SK-N-MC (cell line): ENCODE results near the gene AADACL4.

Source experiments
- DNase-seq: peaks from one replicate; pipeline ENCODE4 v3.0.0-alpha.2; 2011; ENCODE audit warnings: low read depth, low spot score
- H3K27ac ChIP-seq: fragments of 200-600 bp; sonication (generic); 2 replicates; pipeline ENCODE4 v1.5.1; 2016; ENCODE audit warnings: mixed run types
- H3K36me3 ChIP-seq: fragments of 200-600 bp; sonication (generic); 2 replicates; pipeline ENCODE4 v1.6.1; 2017; ENCODE audit warnings: antibody characterized with exemption, low read length, mixed read lengths; ENCODE audit not compliant: insufficient read depth
- H3K4me3 ChIP-seq: fragments of 200-600 bp; sonication (generic); 2 replicates; pipeline ENCODE4 v1.5.1; 2016
- H3K9ac ChIP-seq: fragments of 200-600 bp; sonication (generic); 2 replicates; pipeline ENCODE4 v1.8.0; 2017; ENCODE audit warnings: mixed run types, mixed read lengths; ENCODE audit not compliant: insufficient read length
- H3K9me3 ChIP-seq: fragments of 200-600 bp; sonication (generic); 2 replicates; pipeline ENCODE4 v1.6.1; 2017; ENCODE audit warnings: low read depth, mild to moderate bottlenecking, antibody characterized with exemption, low read length, moderate library complexity, mixed read lengths
- EZH2 ChIP-seq: fragments of 200-600 bp; sonication (generic); IDR thresholded peaks from one replicate; pipeline ENCODE4 v1.6.1; 2017; ENCODE audit warnings: antibody characterized with exemption
- FOXP2 ChIP-seq: optimal IDR thresholded peaks from 2 replicates; pipeline ENCODE3; 2011; ENCODE audit warnings: mild to moderate bottlenecking, moderate library complexity; ENCODE audit not compliant: insufficient read depth; ENCODE audit errors: extremely low read length, control extremely low read depth
- POLR2AphosphoS5 ChIP-seq: IDR thresholded peaks from 2 replicates; pipeline ENCODE4 v1.6.1; 2012; ENCODE audit warnings: mild to moderate bottlenecking, low read depth, low read length, borderline replicate concordance

AADACL4 gene

GRCh38 chr1:12714710-12715475, 71.0 kb downstream of the AADACL4 start:
- TF ChIP-seq POLR2AphosphoS5 (no peak), EZH2 (no peak), FOXP2 (no peak)
- Histone ChIP-seq H3K9ac (no peak overlapping the region), H3K9me3 (no peaks in the 10 kb centered on the region), H3K27ac (no peak overlapping the region), H3K36me3 (no peaks in the 10 kb centered on the region), H3K4me3 (no peak overlapping the region)
- no peak for DNase-seq

GRCh38 chr1:12715896-12716437, 72.1 kb downstream of the AADACL4 start, which contains the start of gene AADACL3:
TSS of gene AADACL3 (plus strand) at chr1:12716110. CDS start at chr1:12716177, 67 bp downstream.
- H3K27ac ChIP-seq, result no peak within 1 kb of the TSS
- H3K4me3 ChIP-seq, result no peak within 1 kb of the TSS
- no peaks in the 10 kb centered on the region for H3K9me3 ChIP-seq
- no peak for DNase-seq
- H3K36me3 ChIP-seq, result no peaks in the 10 kb centered on the region
- no peak for TF ChIP-seq EZH2
- TF ChIP-seq POLR2AphosphoS5, result no peak
- no peak for TF ChIP-seq FOXP2
- no peak within 1 kb of the TSS for H3K9ac ChIP-seq
